ENCODE results near the gene ANO6. TPM values are rescaled to one million over a fixed set of nuclear protein-coding genes. Genes with fewer than 3 reads are reported as not detected.

Gene ANO6
- total RNA-seq, 1 experiment from 2014 or later, result 46.8 TPM

DNA sequence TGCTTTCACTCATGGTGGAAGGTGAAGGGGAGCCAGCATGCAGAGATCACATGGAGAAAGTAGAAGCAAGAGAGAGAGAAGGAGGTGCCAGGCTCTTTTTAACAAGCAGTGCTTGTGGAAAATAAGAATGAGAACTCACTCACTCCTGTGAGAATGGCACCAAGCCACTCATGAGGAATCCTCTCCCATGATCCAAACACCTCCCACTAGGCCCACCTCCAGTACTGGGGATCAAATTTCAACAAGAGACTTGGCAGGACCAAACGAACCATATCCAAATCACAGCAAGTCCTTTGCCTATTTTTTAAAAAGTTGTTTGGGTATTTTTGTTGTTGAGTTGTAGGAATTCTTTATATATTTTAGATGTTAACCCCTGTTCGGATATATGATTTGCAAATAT is 267.7 kb downstream of the ANO6 start (continued):
- no peak for TF ChIP-seq FOXP1 (CRISPR knock-in tag; IDR thresholded peaks at IDR 0.05; ENCODE audit: borderline replicate concordance)
- TF ChIP-seq, protein P1, sequence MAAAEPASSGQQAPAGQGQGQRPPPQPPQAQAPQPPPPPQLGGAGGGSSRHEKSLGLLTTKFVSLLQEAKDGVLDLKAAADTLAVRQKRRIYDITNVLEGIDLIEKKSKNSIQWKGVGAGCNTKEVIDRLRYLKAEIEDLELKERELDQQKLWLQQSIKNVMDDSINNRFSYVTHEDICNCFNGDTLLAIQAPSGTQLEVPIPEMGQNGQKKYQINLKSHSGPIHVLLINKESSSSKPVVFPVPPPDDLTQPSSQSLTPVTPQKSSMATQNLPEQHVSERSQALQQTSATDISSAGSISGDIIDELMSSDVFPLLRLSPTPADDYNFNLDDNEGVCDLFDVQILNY (CRISPR knock-in tag; IDR thresholded peaks at IDR 0.05), result no peak
- TF ChIP-seq ATF1 (CRISPR knock-in tag; IDR thresholded peaks at IDR 0.05), result no peak
- TF ChIP-seq, protein P2, sequence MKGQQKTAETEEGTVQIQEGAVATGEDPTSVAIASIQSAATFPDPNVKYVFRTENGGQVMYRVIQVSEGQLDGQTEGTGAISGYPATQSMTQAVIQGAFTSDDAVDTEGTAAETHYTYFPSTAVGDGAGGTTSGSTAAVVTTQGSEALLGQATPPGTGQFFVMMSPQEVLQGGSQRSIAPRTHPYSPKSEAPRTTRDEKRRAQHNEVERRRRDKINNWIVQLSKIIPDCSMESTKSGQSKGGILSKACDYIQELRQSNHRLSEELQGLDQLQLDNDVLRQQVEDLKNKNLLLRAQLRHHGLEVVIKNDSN (CRISPR knock-in tag; IDR thresholded peaks at IDR 0.05), result no peak

Other genes with a start within 250 kb of the ANO6 start
- gene DBX2, start 165.0 kb upstream of the ANO6 start, total RNA-seq (2021), result 0.27 to 0.35 TPM (median 0.27 TPM) in 3 replicates

All from WTC11 (cell line).